Mesenchymal stem cell (in vitro differentiated cells and primary cell): Measurements from ENCODE around the gene CPT1B.

Experiments
- DNase-seq: peaks from one replicate; pipeline ENCODE4 v3.0.0-alpha.2; 2013
- H2AFZ ChIP-seq: one replicate; pipeline ENCODE4 v1.6.1; 2013; ENCODE audit warnings: low read depth, mild to moderate bottlenecking, control low read depth, inconsistent platforms, low read length, moderate library complexity
- H2AK5ac ChIP-seq: 2 replicates; pipeline ENCODE4 v1.6.1; 2013; ENCODE audit warnings: low read length, moderate library complexity, mild to moderate bottlenecking, inconsistent platforms; ENCODE audit not compliant: severe bottlenecking
- H2BK120ac ChIP-seq: one replicate; pipeline ENCODE4 v1.6.1; 2013; ENCODE audit warnings: low read depth, mild to moderate bottlenecking, inconsistent platforms, low read length, moderate library complexity
- H2BK12ac ChIP-seq, 2 experiments: one replicate each; pipeline ENCODE4 v1.6.1; 2013; ENCODE audit warnings: inconsistent platforms in 2 of 2, low read length in 2 of 2, mild to moderate bottlenecking in 2 of 2, moderate library complexity in 2 of 2, control low read depth in 1 of 2
- H2BK15ac ChIP-seq: one replicate; pipeline ENCODE4 v1.6.1; 2013; ENCODE audit warnings: mild to moderate bottlenecking, low read depth, inconsistent platforms; ENCODE audit not compliant: poor library complexity, severe bottlenecking
- H2BK5ac ChIP-seq: 2 replicates; pipeline ENCODE4 v1.6.1; 2013; ENCODE audit warnings: low read depth, mild to moderate bottlenecking, low read length, control low read depth, inconsistent platforms; ENCODE audit not compliant: poor library complexity, severe bottlenecking
- H3K14ac ChIP-seq, 2 experiments: one replicate each; pipeline ENCODE4 v1.6.1; 2013; ENCODE audit warnings: inconsistent platforms in 2 of 2, low read length in 2 of 2, control low read depth in 1 of 2, mild to moderate bottlenecking in 1 of 2, moderate library complexity in 1 of 2
- H3K18ac ChIP-seq, 2 experiments: one replicate each; pipeline ENCODE4 v1.6.1; 2013; ENCODE audit warnings: inconsistent platforms in 2 of 2, low read length in 2 of 2, control low read depth in 1 of 2, low read depth in 1 of 2, mild to moderate bottlenecking in 1 of 2
- H3K23ac ChIP-seq, 2 experiments: one replicate each; pipeline ENCODE4 v1.6.1; 2013; ENCODE audit warnings: inconsistent platforms in 2 of 2, low read length in 2 of 2, mild to moderate bottlenecking in 2 of 2, moderate library complexity in 2 of 2, control low read depth in 1 of 2
- H3K27ac ChIP-seq: 2 replicates; pipeline ENCODE4 v1.5.1; 2013; ENCODE audit warnings: mild to moderate bottlenecking, moderate library complexity, low read length, control low read depth, inconsistent platforms; ENCODE audit not compliant: poor library complexity, severe bottlenecking
- H3K27me3 ChIP-seq, 2 experiments: 2 replicates each; pipeline versions ENCODE4 v1.6.1 to v1.7.0; 2013; ENCODE audit warnings: low read length in 2 of 2, mild to moderate bottlenecking in 2 of 2, moderate library complexity in 2 of 2, control low read depth in 1 of 2, inconsistent platforms in 1 of 2; ENCODE audit not compliant: control insufficient read depth in 1 of 2, insufficient read depth in 1 of 2
- H3K36me3 ChIP-seq, 2 experiments: 2 replicates each; pipeline versions ENCODE4 v1.6.1 to v1.7.0; 2013; ENCODE audit warnings: low read length in 2 of 2, control low read depth in 1 of 2, inconsistent platforms in 1 of 2, low read depth in 1 of 2, mild to moderate bottlenecking in 1 of 2; ENCODE audit not compliant: insufficient read depth in 2 of 2, control insufficient read depth in 1 of 2
- H3K4ac ChIP-seq, 2 experiments: one replicate each; pipeline ENCODE4 v1.6.1; 2013; ENCODE audit warnings: inconsistent platforms in 2 of 2, low read length in 2 of 2, mild to moderate bottlenecking in 2 of 2, moderate library complexity in 2 of 2, control low read depth in 1 of 2, low read depth in 1 of 2
- H3K4me1 ChIP-seq: 2 replicates; pipeline ENCODE4 v1.6.1; 2013; ENCODE audit warnings: low read depth, low read length, control low read depth; ENCODE audit not compliant: control insufficient read depth, insufficient read depth
- H3K4me2 ChIP-seq: 2 replicates; pipeline ENCODE4 v1.6.1; 2013; ENCODE audit warnings: low read length, mild to moderate bottlenecking, inconsistent platforms; ENCODE audit not compliant: poor library complexity, severe bottlenecking
- H3K4me3 ChIP-seq, 2 experiments: 2 replicates each; pipeline versions ENCODE4 v1.5.1 to v1.7.0; 2013; ENCODE audit warnings: low read length in 2 of 2, mild to moderate bottlenecking in 2 of 2, control low read depth in 1 of 2, low read depth in 1 of 2; ENCODE audit not compliant: insufficient read depth in 1 of 2
- H3K79me1 ChIP-seq: replicated peaks from 2 replicates; pipeline ENCODE4 v1.6.1; 2013; ENCODE audit warnings: mild to moderate bottlenecking, control low read depth, low read length, inconsistent platforms; ENCODE audit not compliant: poor library complexity, severe bottlenecking
- H3K9ac ChIP-seq: 2 replicates; pipeline ENCODE4 v1.7.0; 2013; ENCODE audit warnings: mild to moderate bottlenecking, low read length, moderate library complexity
- H3K9me3 ChIP-seq: 2 replicates; pipeline ENCODE4 v1.7.0; 2013; ENCODE audit warnings: mild to moderate bottlenecking, low read length; ENCODE audit not compliant: control insufficient read depth
- H4K8ac ChIP-seq: one replicate; pipeline ENCODE4 v1.6.1; 2013; ENCODE audit warnings: inconsistent platforms, mild to moderate bottlenecking, low read length, moderate library complexity
- H4K91ac ChIP-seq: one replicate; pipeline ENCODE4 v1.6.1; 2013; ENCODE audit warnings: mild to moderate bottlenecking, low read length, inconsistent platforms
- WGBS: methylation state at CpG from one replicate; pipeline ENCODE4 v1.1.7; 2013; ENCODE audit warnings: mixed read lengths; 5-methylcytosine and 5-hydroxymethylcytosine counted together

Gene CPT1B

GRCh38 chr22:50613291-50613981 lies 35.2 kb upstream of the CPT1B start:
- no peak for DNase-seq
- no peak overlapping the region for H2BK15ac ChIP-seq
- H3K4me2 ChIP-seq, result no peak overlapping the region
- no peak overlapping the region for H2AFZ ChIP-seq
- peak overlapping the region in 1 of 2 experiments; percentile 37 for H3K4me3 ChIP-seq
- H3K9me3 ChIP-seq, result no peaks in the 10 kb centered on the region
- H3K23ac ChIP-seq, result no peak overlapping the region
- H3K79me1 ChIP-seq, result no peaks in the 10 kb centered on the region
- no peak overlapping the region for H2BK5ac ChIP-seq
- H3K9ac ChIP-seq, result no peak overlapping the region
- no peak overlapping the region for H2BK12ac ChIP-seq
- no peak overlapping the region for H3K18ac ChIP-seq
- no peak overlapping the region for H3K14ac ChIP-seq
- no peak overlapping the region for H3K4ac ChIP-seq
- H4K91ac ChIP-seq, result no peak overlapping the region
- no peak overlapping the region for H2AK5ac ChIP-seq
- WGBS, result 74% methylated on average over 22 of the region's 22 CpGs
- H3K27me3 ChIP-seq, result peaks cover 25 to 50% of the 10 kb centered on the region in 2 experiments
- H3K36me3 ChIP-seq, result peaks cover 0 to 5% of the 10 kb centered on the region in 2 experiments
- H2BK120ac ChIP-seq, result no peak overlapping the region
- no peaks in the 10 kb centered on the region for H3K4me1 ChIP-seq
- no peak overlapping the region for H3K27ac ChIP-seq
- H4K8ac ChIP-seq, result no peak overlapping the region

- no peak overlapping the region for H2AK5ac ChIP-seq
- H2BK120ac ChIP-seq, result no peak overlapping the region
- H3K79me1 ChIP-seq, result no peaks in the 10 kb centered on the region
- no peaks in the 10 kb centered on the region for H3K4me1 ChIP-seq
- H3K23ac ChIP-seq, result no peak overlapping the region
- peaks cover 0 to 5% of the 10 kb centered on the region in 2 experiments for H3K36me3 ChIP-seq
- DNase-seq, result no peak
- peak overlapping the region; percentile 15 for H4K91ac ChIP-seq
- no peaks in the 10 kb centered on the region for H3K9me3 ChIP-seq
- WGBS, result 46% methylated on average over 31 of the region's 31 CpGs
- no peak overlapping the region for H4K8ac ChIP-seq
- no peak overlapping the region for H3K4me3 ChIP-seq
- H3K4me2 ChIP-seq, result no peak overlapping the region
- no peak overlapping the region for H3K27ac ChIP-seq
- no peak overlapping the region for H2BK5ac ChIP-seq
- no peak overlapping the region for H2BK12ac ChIP-seq
- no peak overlapping the region for H2AFZ ChIP-seq
- no peak overlapping the region for H3K9ac ChIP-seq
- peak overlapping the region in 1 of 2 experiments; percentile 8 for H3K18ac ChIP-seq
- H3K14ac ChIP-seq, result no peak overlapping the region
- H3K4ac ChIP-seq, result no peak overlapping the region
- H2BK15ac ChIP-seq, result no peak overlapping the region
- H3K27me3 ChIP-seq, result peaks cover 28 to 54% of the 10 kb centered on the region in 2 experiments
These were observed 34.4 kb upstream of the CPT1B start for GRCh38 chr22:50612528-50613221.

GRCh38 chr22:50612168-50612527 lies 33.9 kb upstream of the CPT1B start:
- no peak overlapping the region for H3K14ac ChIP-seq
- no peaks in the 10 kb centered on the region for H3K4me1 ChIP-seq
- no peak overlapping the region for H4K91ac ChIP-seq
- H3K23ac ChIP-seq, result no peak overlapping the region
- H2AFZ ChIP-seq, result no peak overlapping the region
- H2BK5ac ChIP-seq, result no peak overlapping the region
- no peak overlapping the region for H3K4me2 ChIP-seq
- no peak overlapping the region for H3K18ac ChIP-seq
- H3K9ac ChIP-seq, result no peak overlapping the region
- no peak overlapping the region for H4K8ac ChIP-seq
- H2AK5ac ChIP-seq, result no peak overlapping the region
- DNase-seq, result no peak
- H2BK120ac ChIP-seq, result no peak overlapping the region
- no peak overlapping the region for H3K4ac ChIP-seq
- no peaks in the 10 kb centered on the region for H3K9me3 ChIP-seq
- 68% methylated on average over 4 of the region's 6 CpGs for WGBS
- no peak overlapping the region for H3K4me3 ChIP-seq
- H3K36me3 ChIP-seq, result peaks cover 0 to 5% of the 10 kb centered on the region in 2 experiments
- no peak overlapping the region for H2BK15ac ChIP-seq
- H3K27me3 ChIP-seq, result peaks cover 34 to 60% of the 10 kb centered on the region in 2 experiments
- no peak overlapping the region for H2BK12ac ChIP-seq
- no peaks in the 10 kb centered on the region for H3K79me1 ChIP-seq
- no peak overlapping the region for H3K27ac ChIP-seq

- Histone ChIP-seq H3K36me3 (peaks cover 0 to 5% of the 10 kb centered on the region in 2 experiments), H2BK12ac (no peak overlapping the region), H4K91ac (no peak overlapping the region), H3K4me3 (no peak overlapping the region), H3K9ac (no peak overlapping the region), H2BK5ac (no peak overlapping the region), H2BK15ac (no peak overlapping the region), H3K4me2 (no peak overlapping the region), H3K23ac (no peak overlapping the region), H2AK5ac (no peak overlapping the region), H3K4ac (no peak overlapping the region), H2BK120ac (no peak overlapping the region), H4K8ac (no peak overlapping the region), H3K27me3 (peaks cover 40 to 64% of the 10 kb centered on the region in 2 experiments), H3K4me1 (no peaks in the 10 kb centered on the region), H3K18ac (no peak overlapping the region), H3K9me3 (no peaks in the 10 kb centered on the region), H3K27ac (no peak overlapping the region), H3K79me1 (no peaks in the 10 kb centered on the region), H3K14ac (no peak overlapping the region), H2AFZ (no peak overlapping the region)
- 86% methylated on average over 25 of the region's 26 CpGs for WGBS
- no peak for DNase-seq
These were observed 33.3 kb upstream of the CPT1B start for GRCh38 chr22:50611341-50612060.
